ENCODE measurements around the gene SEMA3D.

GRCh38 chr7:85081392-85081791 is 105.5 kb downstream of the SEMA3D start:
- TF ChIP-seq YY1 (IDR thresholded peaks at IDR 0.05; ENCODE audit: insufficient read depth, insufficient read length), result no peak
- TF ChIP-seq SUZ12 (IDR thresholded peaks at IDR 0.05; ENCODE audit: extremely low read depth, insufficient read depth, insufficient read length), result no peak
- no peak for TF ChIP-seq ZNF274 (IDR thresholded peaks at IDR 0.05; ENCODE audit: low read depth, low read length)
